Activated CD4-positive, alpha-beta T cell treated with anti-CD3 and anti-CD28 coated beads for 24 hours (primary cell): ENCODE measurements around the gene SGCD.

Experiments
- DNase-seq, 2 donors: peaks; one replicate each; pipeline ENCODE4 v3.0.0-alpha.2; 2020; ENCODE audit warnings: low read depth in 2 of 2

The SGCD gene

DNA sequence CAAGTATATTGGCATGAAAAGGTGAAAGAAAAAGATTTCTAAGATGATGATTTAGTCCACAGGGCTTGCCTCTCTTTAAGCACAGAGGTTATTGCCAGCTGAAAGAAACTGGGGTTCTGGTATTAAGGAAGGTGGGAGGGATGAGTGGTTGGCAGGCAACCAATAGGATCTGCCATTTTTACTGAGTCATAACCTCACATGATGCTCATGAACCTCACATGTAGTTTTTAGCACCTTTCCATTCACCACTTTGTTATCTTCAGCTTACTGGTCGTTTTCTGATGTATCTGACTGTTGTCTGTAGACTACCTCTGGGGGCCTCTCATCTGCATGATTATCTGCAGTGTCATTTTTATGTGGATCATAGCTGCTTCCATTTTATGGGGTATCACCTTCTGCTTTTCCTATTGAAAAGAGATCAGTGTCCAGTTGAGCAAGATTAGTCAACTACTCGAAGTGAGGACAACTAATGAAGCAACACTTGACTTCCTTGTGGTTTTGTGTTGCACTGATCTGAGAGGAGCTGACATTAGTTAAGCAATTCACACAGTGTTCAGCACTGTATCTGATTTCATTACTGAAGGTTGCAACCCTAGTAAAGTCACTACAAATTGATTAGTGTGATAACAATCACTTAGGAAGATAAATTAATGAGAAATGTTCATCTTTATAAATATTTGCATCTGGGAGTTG is 186.3 kb downstream of the SGCD start:
- no peak for DNase-seq

DNA sequence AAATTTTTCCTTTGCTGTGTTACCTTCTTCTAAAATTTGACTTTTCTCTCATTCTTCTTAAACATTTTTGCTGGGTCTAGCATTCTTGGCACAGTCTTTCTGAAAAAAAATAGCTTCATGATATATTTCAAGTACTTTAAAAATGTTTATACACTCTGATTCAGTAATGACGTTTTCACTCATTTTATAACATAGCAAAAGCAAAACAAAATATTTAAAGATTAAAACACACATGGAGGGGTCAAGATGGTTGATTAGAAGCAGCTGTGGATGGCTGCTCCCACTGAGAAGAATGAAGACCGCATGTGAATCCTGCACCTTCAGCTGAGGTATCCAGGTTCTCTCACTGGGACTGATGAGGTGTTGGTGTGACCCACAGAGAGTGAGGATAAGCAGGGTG is 188.2 kb downstream of the SGCD start:
- no peak for DNase-seq

GRCh38 chr5:156515803-156516360 is 188.9 kb downstream of the SGCD start:
- DNase-seq, result no peak

GRCh38 chr5:156522651-156523529 is 195.9 kb downstream of the SGCD start:
- DNase-seq, result no peak

- DNase-seq, result no peak
Observed at GRCh38 chr5:156523607-156524006, 196.6 kb downstream of the SGCD start.

- no peak for DNase-seq
Observed at GRCh38 chr5:156526081-156526925, 199.3 kb downstream of the SGCD start.

DNA sequence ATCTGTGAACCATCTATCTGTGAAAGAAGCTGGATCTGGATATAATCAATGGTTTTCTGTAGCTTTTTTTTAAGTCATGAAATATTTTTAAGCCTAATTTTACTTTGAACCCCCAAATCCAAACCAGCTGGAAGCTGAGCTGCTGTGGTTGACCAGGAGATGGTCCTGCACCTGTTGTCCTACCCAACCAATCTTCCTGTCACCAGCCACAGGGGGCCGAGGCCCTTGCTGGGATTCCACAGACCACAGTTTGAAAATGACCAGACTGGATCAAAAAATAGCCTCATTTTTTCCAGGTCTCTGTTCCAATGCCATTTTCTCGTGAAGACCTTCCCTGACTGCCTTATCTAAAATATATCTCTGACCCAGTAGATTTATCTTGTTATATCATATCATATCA is 200.6 kb downstream of the SGCD start:
- no peak for DNase-seq

- no peak for DNase-seq
Observed at GRCh38 chr5:156528673-156529072, 201.7 kb downstream of the SGCD start.

DNA sequence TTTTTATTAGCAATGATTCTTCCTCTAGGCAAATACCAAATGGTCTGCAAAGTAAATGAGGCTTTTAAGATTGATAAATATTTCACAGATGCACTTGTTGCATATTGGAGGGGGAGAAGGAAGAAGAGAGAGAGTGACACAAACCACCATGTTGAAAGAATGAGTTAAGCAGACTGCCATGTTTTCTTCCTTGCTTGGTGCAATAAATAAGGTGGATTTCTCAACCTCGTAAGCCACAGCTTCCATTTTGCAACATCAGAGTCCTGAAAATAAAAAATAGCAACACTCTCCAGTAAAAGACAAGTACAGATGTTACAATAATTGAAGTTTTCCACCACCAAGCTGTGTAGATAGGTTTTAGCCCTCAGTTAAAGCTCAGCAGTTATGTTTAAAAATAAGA is 202.9 kb downstream of the SGCD start:
- no peak for DNase-seq

- DNase-seq, result no peak
Observed at GRCh38 chr5:156531199-156531598, 204.2 kb downstream of the SGCD start.

GRCh38 chr5:156532921-156533320 is 206.0 kb downstream of the SGCD start:
- no peak for DNase-seq

- no peak for DNase-seq
Observed at GRCh38 chr5:156534085-156534484, 207.1 kb downstream of the SGCD start.

DNA sequence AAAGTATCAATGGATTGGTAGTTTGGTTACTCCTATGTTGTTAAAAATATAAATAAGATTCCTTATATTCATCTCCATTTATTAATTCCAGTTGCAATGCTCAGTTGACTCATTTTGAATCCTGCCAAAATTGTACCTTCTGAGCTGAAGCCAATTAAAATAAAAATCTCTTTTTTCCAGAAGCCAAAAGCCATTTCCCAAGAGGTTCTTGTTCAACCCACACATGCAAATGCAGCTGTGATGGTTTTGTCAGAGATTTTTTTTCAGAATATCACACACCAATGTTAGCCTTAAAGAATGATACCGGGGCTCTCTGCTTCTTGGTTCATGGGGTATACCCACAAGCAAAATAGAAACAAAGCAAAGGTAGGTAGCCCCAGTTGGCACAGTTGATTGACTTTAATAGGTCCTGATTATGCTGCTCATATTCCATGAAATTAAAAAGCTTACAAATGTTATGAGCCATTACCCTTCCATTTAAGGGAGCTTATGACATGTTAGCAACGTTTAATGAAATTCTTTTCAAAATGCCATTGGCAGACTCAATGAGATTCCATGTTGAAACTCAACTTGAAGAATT is 208.0 kb downstream of the SGCD start:
- DNase-seq, result no peak

DNA sequence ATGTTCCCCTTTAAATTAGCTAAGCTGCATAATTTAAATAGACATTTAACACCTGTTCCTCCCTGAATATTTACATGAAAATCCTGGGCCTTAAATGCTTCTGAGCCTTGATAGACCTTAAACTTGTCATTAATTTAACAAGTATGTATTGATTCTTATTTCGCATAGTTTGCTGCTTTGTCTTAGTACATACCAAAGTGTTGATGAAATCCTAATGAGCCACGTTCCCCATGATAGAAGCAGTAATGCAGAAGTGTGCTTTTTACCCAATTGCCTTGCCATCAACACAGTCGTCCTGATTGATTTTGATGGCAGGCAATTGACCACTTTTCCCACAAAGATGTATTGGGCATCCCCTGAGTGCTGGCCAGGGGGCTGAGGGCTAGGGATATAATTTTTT is 213.5 kb downstream of the SGCD start:
- no peak for DNase-seq

DNA sequence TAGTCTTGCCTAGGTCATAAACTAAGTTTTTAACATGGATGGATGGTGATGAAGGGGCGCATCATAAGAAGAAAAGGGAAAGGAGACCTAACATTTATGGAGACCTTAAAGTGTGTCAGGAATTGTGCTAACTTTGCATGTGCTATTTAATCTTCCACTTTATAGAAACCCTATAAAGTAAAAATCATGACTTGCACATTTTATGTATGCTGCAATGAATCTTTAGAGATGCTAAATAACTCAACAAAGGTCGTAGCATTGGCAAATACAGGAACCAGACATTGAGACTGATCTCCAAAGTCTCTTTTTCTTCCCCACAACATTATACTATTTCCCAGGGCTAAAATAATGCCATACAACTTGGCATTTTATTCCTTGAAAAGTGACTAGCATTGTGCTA is 214.6 kb downstream of the SGCD start:
- DNase-seq, result no peak

DNA sequence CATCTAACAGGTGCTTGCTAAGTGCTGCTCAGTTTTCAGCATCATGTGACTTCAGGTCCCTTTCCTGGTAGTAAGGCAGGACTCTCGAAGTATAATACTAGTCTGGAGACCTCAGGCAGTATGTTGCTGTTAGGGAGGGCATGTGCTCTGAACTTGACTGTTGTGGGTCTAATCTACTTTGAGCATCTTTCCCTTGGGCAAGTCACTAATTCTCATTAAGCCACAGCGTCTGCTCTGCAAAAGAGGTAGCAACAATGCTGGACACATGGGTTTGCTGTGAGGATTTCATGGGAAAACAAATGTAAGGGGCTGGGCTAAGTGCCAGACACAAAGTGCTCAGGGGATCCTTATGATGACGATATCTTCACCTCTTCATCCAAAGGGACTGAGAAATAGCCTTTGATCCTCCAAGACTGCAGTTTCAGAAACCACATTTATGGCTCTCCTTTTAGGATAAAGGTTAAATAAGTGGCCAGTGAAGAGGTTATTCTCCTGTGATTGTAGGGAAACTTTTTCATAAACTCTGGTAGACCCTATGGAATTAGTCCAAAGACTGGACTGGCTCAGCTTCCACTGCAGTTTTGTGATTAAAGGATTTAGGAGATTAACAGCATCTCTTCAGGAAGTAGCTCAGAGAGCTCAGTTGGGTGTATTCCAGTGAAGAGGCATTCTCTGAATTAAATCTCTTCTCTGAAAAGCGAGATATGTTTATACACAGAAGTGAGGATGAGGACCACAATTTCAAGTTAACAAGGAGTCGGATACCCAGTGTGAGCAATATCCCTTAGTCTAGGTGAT is 216.6 kb downstream of the SGCD start:
- DNase-seq, result no peak

DNA sequence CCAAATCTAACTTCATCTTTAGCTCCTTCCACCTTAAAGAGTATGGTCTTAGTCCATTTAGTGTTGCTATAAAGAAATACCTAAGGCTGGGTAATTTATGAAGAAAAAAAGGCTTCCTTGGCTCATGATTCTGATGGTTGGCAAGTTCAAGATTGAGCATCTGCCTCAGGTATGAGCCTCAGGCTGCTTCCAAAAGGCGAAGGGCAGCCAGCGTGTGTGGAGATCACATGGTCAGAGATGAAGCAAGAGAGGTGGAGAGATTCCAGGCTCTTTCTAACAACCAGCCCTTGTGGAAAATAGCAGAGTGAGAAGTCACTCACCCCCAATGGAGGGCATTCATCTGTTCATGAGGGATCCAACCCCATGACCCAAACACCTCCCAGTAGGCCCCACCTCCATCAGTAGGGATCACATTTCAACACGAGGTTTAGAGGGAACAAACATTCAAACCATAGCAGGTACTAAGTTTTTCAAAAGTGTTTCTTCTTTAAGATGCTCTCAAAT is 225.9 kb downstream of the SGCD start:
- no peak for DNase-seq

GRCh38 chr5:156556666-156557406 is 229.9 kb downstream of the SGCD start:
- no peak for DNase-seq

DNA sequence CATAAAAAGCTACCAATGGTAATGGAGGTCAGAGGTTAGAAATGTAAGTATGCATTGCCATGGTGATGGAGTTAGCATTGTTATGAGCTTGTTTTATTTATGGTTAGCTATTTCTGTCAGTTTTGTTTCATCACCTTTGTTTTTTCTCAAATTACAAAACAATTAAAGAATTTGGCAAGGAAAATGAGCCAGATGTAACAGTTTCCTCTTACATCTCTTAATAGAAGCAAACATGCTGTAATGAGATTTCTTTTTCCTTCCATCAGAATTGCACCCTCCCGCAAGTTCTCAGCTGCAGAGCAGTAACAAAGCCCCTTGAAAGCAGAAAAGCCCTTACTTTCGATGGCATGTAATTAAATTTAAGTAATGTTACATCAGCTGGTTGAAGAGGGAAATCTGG is 233.0 kb downstream of the SGCD start:
- DNase-seq, result no peak

DNA sequence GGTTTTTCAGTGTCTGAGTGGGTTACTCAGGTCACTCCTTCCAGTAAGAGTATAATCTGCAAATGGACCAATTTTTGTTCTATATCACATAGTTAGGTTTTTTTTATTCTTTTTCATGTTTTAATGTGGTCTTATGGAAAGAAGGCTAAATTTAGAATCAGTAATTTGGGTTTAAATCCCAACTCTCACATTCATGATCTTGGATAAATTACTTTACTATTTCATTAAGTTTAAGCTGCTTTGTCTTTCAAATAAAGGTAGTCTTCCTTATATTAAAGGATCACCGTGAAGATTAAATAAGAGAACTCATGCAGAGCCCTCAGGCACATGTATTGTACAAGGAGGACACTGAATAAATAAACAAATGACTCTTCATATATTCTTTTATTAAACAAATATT is 234.7 kb downstream of the SGCD start:
- no peak for DNase-seq
